ENCODE measurements around the gene EDRF1.

EDRF1 gene

GRCh38 chr10:125768219-125768855 lies 48.8 kb downstream of the EDRF1 start:
- no peak for DNase-seq

- no peak for DNase-seq
Observed at GRCh38 chr10:125769175-125769574, 49.7 kb downstream of the EDRF1 start.

DNA sequence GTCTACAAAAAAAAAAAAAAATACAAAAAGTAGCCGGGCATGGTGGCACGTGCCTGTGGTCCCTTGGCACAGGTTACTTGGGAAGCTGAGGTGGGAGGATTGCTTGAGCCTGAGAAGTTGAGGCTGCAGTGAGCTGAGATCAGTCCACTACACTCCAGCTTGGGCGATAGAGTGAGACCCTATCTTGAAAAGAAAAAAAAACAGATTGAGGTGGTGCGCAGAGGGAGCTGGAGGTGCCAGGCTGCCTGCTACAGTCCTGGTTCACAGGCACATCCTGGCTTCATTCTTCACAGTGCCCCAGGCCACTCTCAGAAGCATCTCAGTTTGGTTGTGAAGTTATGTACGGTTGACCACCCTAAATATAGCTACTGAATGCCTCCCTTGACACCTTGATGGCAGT lies 51.3 kb downstream of the EDRF1 start:
- DNase-seq, result no peak

DNA sequence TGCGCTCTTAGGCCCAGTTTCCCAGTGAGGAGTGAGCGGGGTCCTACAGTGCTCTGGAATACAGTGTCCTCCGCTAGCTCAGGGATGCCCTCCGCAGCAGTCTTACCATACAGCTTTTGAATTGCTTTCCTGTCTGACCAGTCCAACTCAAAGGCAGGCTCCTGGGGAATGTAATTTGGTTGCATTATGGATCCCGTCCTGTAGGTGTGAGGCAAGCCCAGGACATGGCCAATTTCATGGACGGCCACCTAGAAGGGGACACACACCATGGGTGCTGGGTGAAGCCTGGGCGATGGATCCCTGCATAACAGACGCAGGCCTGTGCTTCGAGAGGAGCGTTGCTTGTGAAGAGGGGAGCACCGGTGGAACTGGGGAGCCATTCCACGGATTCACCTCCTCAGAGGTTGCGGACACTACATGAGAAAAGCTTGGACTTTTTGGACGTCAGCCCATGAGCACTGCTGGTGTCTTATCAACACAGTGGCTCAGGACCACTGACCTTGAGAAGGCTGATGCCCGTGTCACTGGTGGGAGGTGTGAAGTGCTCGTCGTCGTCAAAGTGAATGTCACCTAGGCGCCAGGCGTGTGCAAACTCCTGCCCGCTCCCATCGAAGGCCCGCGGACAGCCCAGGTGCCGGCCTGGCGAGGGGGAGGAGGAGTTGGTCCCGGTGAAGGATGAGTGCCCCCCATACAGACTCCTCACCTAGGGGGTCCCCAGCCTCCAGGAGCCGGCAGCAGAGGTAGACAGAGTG lies 52.8 kb downstream of the EDRF1 start:
- no peak for DNase-seq

DNA sequence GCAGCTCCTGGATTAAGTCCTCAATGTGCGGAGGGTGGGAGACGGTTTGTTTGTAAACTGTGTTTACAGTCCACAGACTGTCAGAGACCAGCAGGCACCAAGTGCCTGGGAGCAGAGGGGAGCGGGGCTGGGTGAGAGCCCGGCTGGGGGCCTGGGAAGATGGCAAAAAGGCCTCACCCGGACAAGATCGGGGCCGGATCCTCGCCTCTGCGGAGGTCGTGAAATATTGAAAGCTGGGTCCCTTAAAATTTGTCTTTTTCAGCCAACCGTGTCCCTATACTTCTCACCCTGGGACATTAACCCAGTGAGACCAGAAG lies 53.3 kb downstream of the EDRF1 start:
- DNase-seq, result no peak

GRCh38 chr10:125773687-125774543 lies 54.4 kb downstream of the EDRF1 start:
- no peak for DNase-seq

- DNase-seq, result no peak
Observed at GRCh38 chr10:125774581-125775191, 55.2 kb downstream of the EDRF1 start.

- DNase-seq, result no peak
Observed at GRCh38 chr10:125775491-125776106, 56.1 kb downstream of the EDRF1 start, which contains the start of gene MMP21. MMP21 (minus strand) TSS chr10:125775821; CDS start chr10:125775821, 0 bp downstream.

DNA sequence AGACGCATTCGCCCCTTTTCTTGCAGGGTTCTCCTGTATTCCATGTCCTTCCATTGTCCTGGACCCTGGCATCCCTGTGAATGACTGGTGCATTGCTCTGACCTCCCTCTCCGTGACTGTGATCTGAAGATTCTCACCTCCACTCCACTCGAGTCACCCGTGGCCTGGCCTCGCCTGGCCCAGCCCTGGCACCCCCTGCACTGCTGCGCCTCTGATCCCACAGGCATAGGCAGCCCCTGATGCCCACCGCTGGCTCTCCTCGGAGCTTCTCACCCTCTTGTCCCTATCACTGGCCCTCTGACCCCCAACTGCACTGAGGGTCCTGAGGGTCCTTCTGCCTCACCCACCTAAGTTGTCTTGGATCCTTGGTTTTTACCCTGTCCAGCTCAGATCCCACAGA lies 58.3 kb downstream of the EDRF1 start:
- no peak for DNase-seq

- DNase-seq, result no peak
Observed at GRCh38 chr10:125778556-125778955, 59.0 kb downstream of the EDRF1 start.

DNA sequence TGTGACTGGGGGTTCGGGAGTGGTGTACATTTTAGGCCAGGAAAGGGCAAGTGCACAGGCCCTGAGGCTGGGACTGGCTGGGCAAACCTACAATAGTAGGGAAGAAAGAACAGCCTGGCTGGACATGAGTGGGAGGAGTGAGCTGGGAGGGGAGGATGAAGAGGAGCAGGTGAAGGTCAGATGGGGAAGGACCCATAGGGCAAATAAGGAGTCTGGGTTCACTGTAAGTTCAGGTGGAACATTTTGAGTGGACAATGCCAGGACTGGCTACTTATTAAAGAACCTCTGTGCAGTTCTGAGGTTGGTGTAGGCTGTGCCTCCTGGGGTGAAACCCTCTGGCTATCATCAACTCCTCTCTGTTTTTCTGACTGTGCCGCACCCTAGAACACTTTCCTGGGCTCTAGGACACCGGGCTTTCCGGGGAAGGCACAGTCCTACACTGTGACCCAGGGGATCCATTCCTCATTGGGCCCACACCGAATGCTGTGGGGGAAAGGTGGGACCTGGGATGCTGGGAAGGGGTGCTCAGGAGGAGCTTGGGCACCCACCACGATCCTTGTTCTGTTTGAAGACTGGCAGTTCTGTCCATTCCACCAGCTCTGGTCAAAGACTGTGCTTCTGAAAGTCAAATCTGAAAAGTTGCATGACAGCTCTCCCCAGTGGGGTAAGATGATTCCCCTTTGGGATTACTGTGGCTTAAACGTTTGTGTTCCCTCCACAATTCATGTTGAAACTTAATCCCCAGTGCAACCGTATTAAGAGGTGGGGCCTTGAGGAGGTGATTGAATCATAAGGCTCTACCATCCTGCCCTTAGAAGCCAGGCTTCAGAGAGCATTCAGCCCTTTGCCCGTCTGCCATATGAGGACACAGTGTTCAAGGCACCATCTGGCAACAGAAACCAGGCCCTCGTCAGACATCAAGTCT lies 60.2 kb downstream of the EDRF1 start:
- DNase-seq, result no peak

GRCh38 chr10:125781374-125781773 lies 61.9 kb downstream of the EDRF1 start:
- no peak for DNase-seq

DNA sequence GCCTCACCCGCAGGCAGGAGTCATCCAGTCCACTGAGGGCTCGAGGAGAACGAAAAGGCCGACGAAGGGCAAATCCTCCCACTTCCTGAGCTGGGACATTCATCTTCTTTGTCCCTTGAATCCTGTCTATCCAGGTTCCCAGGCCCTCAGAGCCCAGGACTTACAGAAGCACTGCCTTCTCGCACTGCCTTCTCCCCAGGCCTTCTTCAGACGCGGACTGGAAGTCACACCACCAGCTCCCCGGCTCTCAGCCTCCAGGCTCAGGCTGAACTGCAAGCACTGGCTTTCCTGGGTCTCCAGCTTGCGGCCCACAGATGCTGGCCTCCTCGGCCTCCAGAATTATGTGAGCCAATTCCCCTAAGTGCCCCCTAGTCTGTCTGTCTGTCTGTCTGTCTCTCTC lies 62.5 kb downstream of the EDRF1 start:
- DNase-seq, result no peak

DNA sequence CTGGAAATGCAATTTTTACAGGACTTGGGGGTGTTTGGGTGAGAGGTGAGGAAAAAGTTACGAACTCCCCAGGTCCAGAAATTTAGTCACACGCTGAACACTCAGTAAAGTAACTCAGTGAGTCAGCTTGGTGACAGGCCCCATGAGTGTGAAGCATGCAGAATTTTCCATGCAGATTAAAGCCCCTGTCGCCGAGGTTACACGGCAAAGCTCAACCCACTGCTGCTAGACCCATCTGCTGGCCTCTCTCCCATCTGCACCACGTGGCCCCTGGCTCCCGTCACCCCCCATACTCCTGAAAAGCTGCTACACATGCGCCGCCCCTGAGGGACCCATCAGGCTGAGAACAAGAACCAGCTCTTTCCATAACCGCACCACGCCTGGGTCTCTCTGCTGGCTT lies 63.1 kb downstream of the EDRF1 start:
- DNase-seq, result no peak

GRCh38 chr10:125783408-125783807 lies 63.9 kb downstream of the EDRF1 start:
- DNase-seq, result no peak

DNA sequence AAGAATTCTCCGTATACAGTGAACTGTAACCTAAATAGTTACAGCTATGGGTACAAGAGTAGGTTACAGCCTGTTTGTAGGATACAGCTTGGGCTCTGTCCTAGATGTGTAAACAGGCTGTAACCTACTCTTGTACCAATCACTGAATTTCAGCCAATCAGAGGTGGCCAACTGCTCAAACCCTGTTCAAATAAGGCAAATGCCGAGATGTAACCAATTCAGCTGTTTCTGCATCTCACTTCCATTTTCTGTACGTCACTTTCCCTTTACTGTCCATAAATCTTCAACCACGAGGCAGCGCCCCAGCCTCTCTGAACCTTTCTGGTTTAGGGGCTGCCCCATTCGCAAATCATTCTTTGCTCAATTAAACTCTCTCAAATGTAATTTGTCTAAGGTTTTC lies 64.4 kb downstream of the EDRF1 start:
- DNase-seq, result no peak

- DNase-seq, result no peak
Observed at GRCh38 chr10:125785791-125786190, 66.3 kb downstream of the EDRF1 start.

GRCh38 chr10:125788156-125789034 lies 68.9 kb downstream of the EDRF1 start:
- no peak for DNase-seq

GRCh38 chr10:125792342-125793300 lies 73.1 kb downstream of the EDRF1 start:
- DNase-seq, result no peak
